Forelimb muscle (tissue), 1 donor: ENCODE data around the gene FKBP10. TPM values are rescaled to one million over a fixed set of nuclear protein-coding genes. Genes with fewer than 3 reads are reported as not detected.
"Not testable (repeated sequence)": the region's sequence is repeated elsewhere in the genome, so short reads cannot be mapped to it uniquely, and the experiment has no call there.

Experiments used
- DNase-seq: peaks from one replicate; pipeline ENCODE4 v3.0.0-alpha.2; 2013; ENCODE audit warnings: low read depth
- polyA plus RNA-seq: library from polyadenylated mRNA; unstranded; fragments of 120-200 nt; gene quantifications from one replicate; pipeline ENCODE4 v1.2.1, GENCODE V29; 2013; ENCODE audit not compliant: insufficient read length

FKBP10 gene
- polyA plus RNA-seq, 1 donor: 114 TPM

GRCh38 chr17:41837761-41838538, 25.1 kb downstream of the FKBP10 start, which contains the start of gene KLHL10:
TSS of gene KLHL10 (plus strand) at chr17:41837825. CDS start at chr17:41837933, 108 bp downstream.
- no peak for DNase-seq

GRCh38 chr17:41839448-41839847, 26.6 kb downstream of the FKBP10 start:
- DNase-seq: not testable (repeated sequence)

- not testable (repeated sequence) for DNase-seq
These were observed 28.0 kb downstream of the FKBP10 start for GRCh38 chr17:41840781-41841180.

GRCh38 chr17:41844971-41845370, 32.2 kb downstream of the FKBP10 start:
- no peak for DNase-seq

GRCh38 chr17:41848788-41849187, 36.0 kb downstream of the FKBP10 start:
- no peak for DNase-seq

GRCh38 chr17:41849251-41849990, 36.6 kb downstream of the FKBP10 start:
- no peak for DNase-seq

GRCh38 chr17:41851382-41851781, 38.6 kb downstream of the FKBP10 start:
- DNase-seq: not testable (repeated sequence)

GRCh38 chr17:41860254-41860931, 47.6 kb downstream of the FKBP10 start:
- no peak for DNase-seq

GRCh38 chr17:41863074-41863848, 50.5 kb downstream of the FKBP10 start:
- DNase-seq: no peak

GRCh38 chr17:41864498-41864835, 51.7 kb downstream of the FKBP10 start:
- no peak for DNase-seq

- DNase-seq: peak; percentile 73
These were observed 52.2 kb downstream of the FKBP10 start, which contains the start of gene KLHL11 for GRCh38 chr17:41864836-41865595. TSS of gene KLHL11 (minus strand) at chr17:41865423. CDS start at chr17:41865370, 53 bp downstream.

GRCh38 chr17:41865596-41865893, 52.7 kb downstream of the FKBP10 start:
- no peak for DNase-seq

- DNase-seq: no peak
These were observed 55.8 kb downstream of the FKBP10 start for GRCh38 chr17:41868568-41868967.

GRCh38 chr17:41869426-41869825, 56.6 kb downstream of the FKBP10 start:
- no peak for DNase-seq

GRCh38 chr17:41870097-41870496, 57.3 kb downstream of the FKBP10 start:
- no peak for DNase-seq

GRCh38 chr17:41870627-41871026, 57.8 kb downstream of the FKBP10 start:
- no peak for DNase-seq

GRCh38 chr17:41871789-41872188, 59.0 kb downstream of the FKBP10 start:
- DNase-seq: no peak
